Loucy (cell line): ENCODE data around the gene TDRD3.

Experiments used
- H2AFZ ChIP-seq: fragments of 200-600 bp; sonication (generic); 2 replicates; pipeline ENCODE4 v1.6.0; 2016; ENCODE audit warnings: antibody characterized with exemption, mild to moderate bottlenecking, low read length, moderate library complexity
- H3F3A ChIP-seq: fragments of 200-600 bp; 2 replicates; pipeline ENCODE4 v1.6.0; 2016; ENCODE audit warnings: antibody characterized with exemption, low read depth, mild to moderate bottlenecking
- H3K27me3 ChIP-seq: fragments of 200-600 bp; sonication (generic); 2 replicates; pipeline ENCODE4 v1.6.1; 2014; ENCODE audit warnings: low read length, mild to moderate bottlenecking; ENCODE audit not compliant: insufficient read depth, poor library complexity, severe bottlenecking
- H3K36me3 ChIP-seq: fragments of 200-600 bp; sonication (generic); 2 replicates; pipeline ENCODE4 v1.6.1; 2016; ENCODE audit warnings: low read length; ENCODE audit not compliant: insufficient read depth
- H3K4me1 ChIP-seq: fragments of 200-600 bp; sonication (generic); 2 replicates; pipeline ENCODE4 v1.5.1; 2014; ENCODE audit warnings: low read length, mild to moderate bottlenecking; ENCODE audit not compliant: insufficient read depth, poor library complexity, severe bottlenecking
- H3K4me2 ChIP-seq: fragments of 200-600 bp; sonication (generic); 2 replicates; pipeline ENCODE4 v1.6.0; 2014; ENCODE audit warnings: antibody characterized with exemption, low read length, low read depth, mild to moderate bottlenecking; ENCODE audit not compliant: poor library complexity, severe bottlenecking
- H3K4me3 ChIP-seq: fragments of 200-600 bp; sonication (generic); 2 replicates; pipeline ENCODE4 v1.5.1; 2014; ENCODE audit warnings: low read length, mild to moderate bottlenecking, mixed read lengths; ENCODE audit not compliant: poor library complexity, severe bottlenecking
- H3K79me2 ChIP-seq: fragments of 200-600 bp; sonication (generic); 2 replicates; pipeline ENCODE4 v1.6.1; 2014; ENCODE audit warnings: low read length; ENCODE audit not compliant: insufficient read depth
- H3K9ac ChIP-seq: fragments of 200-600 bp; sonication (generic); 2 replicates; pipeline ENCODE4 v1.6.0; 2014; ENCODE audit warnings: mild to moderate bottlenecking, low read depth, low read length, moderate library complexity; ENCODE audit not compliant: poor library complexity, severe bottlenecking
- H3K9me2 ChIP-seq: fragments of 200-600 bp; sonication (generic); replicated peaks from 2 replicates; pipeline ENCODE4 v1.6.1; 2016; ENCODE audit warnings: low read depth, low read length, mixed read lengths
- H3K9me3 ChIP-seq: fragments of 200-600 bp; sonication (generic); 2 replicates; pipeline ENCODE4 v1.6.1; 2014; ENCODE audit warnings: mild to moderate bottlenecking, antibody characterized with exemption, low read length, low read depth; ENCODE audit not compliant: insufficient read depth
- H4K20me1 ChIP-seq: fragments of 200-600 bp; sonication (generic); 2 replicates; pipeline ENCODE4 v1.6.0; 2014; ENCODE audit warnings: antibody characterized with exemption, low read length, mild to moderate bottlenecking; ENCODE audit not compliant: insufficient read depth, poor library complexity, severe bottlenecking
- CTCF ChIP-seq: fragments of 200-600 bp; sonication (generic); conservative IDR thresholded peaks from 2 replicates; pipeline ENCODE4 v1.5.1; 2014; ENCODE audit warnings: mild to moderate bottlenecking, antibody characterized with exemption, low read length
- EZH2phosphoT487 ChIP-seq: fragments of 200-600 bp; IDR thresholded peaks from 2 replicates; pipeline ENCODE4 v1.6.1; 2018; ENCODE audit warnings: antibody characterized with exemption, mild to moderate bottlenecking, moderate library complexity, borderline replicate concordance

TDRD3 gene

DNA sequence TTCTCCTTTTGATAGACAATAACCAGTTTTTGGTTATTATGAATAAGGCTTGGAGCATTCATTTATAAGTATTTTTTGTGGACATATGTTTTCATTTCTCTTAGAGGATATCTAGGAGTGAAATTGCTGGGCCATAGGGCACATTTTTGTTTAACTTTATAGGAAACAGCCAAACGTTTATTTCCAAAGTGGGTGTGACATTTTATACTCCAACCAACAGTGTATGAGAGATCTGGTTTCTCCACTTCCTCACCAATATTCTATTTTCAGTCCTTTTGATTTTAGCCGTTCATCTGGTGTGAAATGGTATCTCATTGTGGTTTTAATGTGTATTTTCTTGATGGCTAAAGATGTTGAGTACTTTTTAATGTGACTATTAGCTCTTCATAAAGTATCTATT is 21.9 kb downstream of the TDRD3 start:
- no peak overlapping the region for H3K9ac ChIP-seq
- no peak overlapping the region for H2AFZ ChIP-seq
- no peaks in the 10 kb centered on the region for H4K20me1 ChIP-seq
- H3K4me2 ChIP-seq = no peak overlapping the region
- H3F3A ChIP-seq = no peaks in the 10 kb centered on the region
- H3K4me1 ChIP-seq = no peaks in the 10 kb centered on the region
- H3K9me3 ChIP-seq = peaks cover 3% of the 10 kb centered on the region; the same call in 1 of the 2 replicates
- no peak overlapping the region for H3K4me3 ChIP-seq
- H3K9me2 ChIP-seq = no peaks in the 10 kb centered on the region
- no peaks in the 10 kb centered on the region for H3K36me3 ChIP-seq
- no peaks in the 10 kb centered on the region for H3K27me3 ChIP-seq
- H3K79me2 ChIP-seq = peaks cover 71% of the 10 kb centered on the region
- no peak for TF ChIP-seq EZH2phosphoT487

GRCh38 chr13:60425332-60425731 is 28.3 kb downstream of the TDRD3 start:
- Histone ChIP-seq H3K4me1 (peaks cover 3% of the 10 kb centered on the region), H3K36me3 (no peaks in the 10 kb centered on the region), H2AFZ (no peak overlapping the region), H3K4me2 (no peak overlapping the region), H3K4me3 (no peak overlapping the region), H3K27me3 (no peaks in the 10 kb centered on the region), H3K79me2 (peaks cover 32% of the 10 kb centered on the region; the same call in 1 of the 2 replicates), H3K9me2 (no peaks in the 10 kb centered on the region), H4K20me1 (no peaks in the 10 kb centered on the region), H3K9ac (no peak overlapping the region), H3F3A (no peaks in the 10 kb centered on the region; the same call in 1 of the 2 replicates), H3K9me3 (peaks cover 3% of the 10 kb centered on the region; the same call in 1 of the 2 replicates)
- no peak for TF ChIP-seq CTCF
- no peak for TF ChIP-seq EZH2phosphoT487

- H4K20me1 ChIP-seq = no peaks in the 10 kb centered on the region
- no peaks in the 10 kb centered on the region for H3K9me2 ChIP-seq
- peaks cover under 1% of the 10 kb centered on the region; the same call in 1 of the 2 replicates for H3K9me3 ChIP-seq
- no peak overlapping the region for H3K9ac ChIP-seq
- H3K27me3 ChIP-seq = no peaks in the 10 kb centered on the region
- peaks cover 25% of the 10 kb centered on the region; the same call in 1 of the 2 replicates for H3K79me2 ChIP-seq
- H3K4me2 ChIP-seq = no peak overlapping the region
- no peak overlapping the region for H3K4me3 ChIP-seq
- no peak overlapping the region for H2AFZ ChIP-seq
- no peaks in the 10 kb centered on the region; the same call in 1 of the 2 replicates for H3F3A ChIP-seq
- H3K36me3 ChIP-seq = no peaks in the 10 kb centered on the region
- H3K4me1 ChIP-seq = peaks cover 3% of the 10 kb centered on the region
- no peak for TF ChIP-seq EZH2phosphoT487
- no peak for TF ChIP-seq CTCF
Measured at GRCh38 chr13:60426075-60426474, 29.1 kb downstream of the TDRD3 start.

DNA sequence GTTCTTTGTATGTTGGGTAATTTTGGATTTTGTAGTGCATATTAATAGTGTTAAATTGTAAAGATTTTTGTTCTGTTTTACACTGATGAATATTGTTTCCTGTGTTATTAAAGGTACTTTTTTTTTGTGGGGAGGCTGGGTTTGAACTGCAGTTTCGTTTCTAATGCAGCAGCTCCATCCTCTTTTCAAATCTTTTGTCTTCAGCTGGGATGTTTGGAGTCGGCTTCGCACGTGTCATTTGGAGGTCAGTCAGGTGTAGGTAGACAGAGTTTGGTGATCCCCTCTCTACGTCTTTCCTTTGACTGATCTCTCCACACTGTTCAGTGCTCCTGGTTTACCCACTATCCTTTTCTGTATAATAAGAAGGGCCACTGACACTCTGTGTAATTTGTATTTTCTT is 30.3 kb downstream of the TDRD3 start:
- no peak for TF ChIP-seq EZH2phosphoT487
- TF ChIP-seq CTCF = no peak
- Histone ChIP-seq H2AFZ (no peak overlapping the region), H3F3A (no peaks in the 10 kb centered on the region; the same call in 1 of the 2 replicates), H4K20me1 (no peaks in the 10 kb centered on the region), H3K4me3 (no peak overlapping the region), H3K9me2 (no peaks in the 10 kb centered on the region), H3K4me1 (peaks cover 3% of the 10 kb centered on the region), H3K36me3 (no peaks in the 10 kb centered on the region), H3K27me3 (no peaks in the 10 kb centered on the region), H3K79me2 (peaks cover 15% of the 10 kb centered on the region; the same call in 1 of the 2 replicates), H3K4me2 (no peak overlapping the region), H3K9ac (no peak overlapping the region), H3K9me3 (no peaks in the 10 kb centered on the region)
